NCI-H69 (cell line): Measurements from ENCODE around the gene ZSWIM8.
A peak's percentile ranks its signal among the peaks of the same experiment; 100 is the strongest.
"Not testable (repeated sequence)": the region's sequence is repeated elsewhere in the genome, so short reads cannot be mapped to it uniquely, and the experiment has no call there.

Experiments
- DNase-seq: peaks from one replicate; lab custom pipeline; 2025; lab: John Stamatoyannopoulos, UW

The ZSWIM8 gene

GRCh38 chr10:73785211-73785720 is at the start of gene ZSWIM8:
Gene ZSWIM8 (plus strand): TSS chr10:73785606. CDS start chr10:73785879, 273 bp downstream.
- peak; percentile 91 for DNase-seq

- not testable (repeated sequence) for DNase-seq
These were observed 44.7 kb upstream of the ZSWIM8 start for GRCh38 chr10:73740501-73741254.

- DNase-seq = no peak
These were observed 43.0 kb upstream of the ZSWIM8 start for GRCh38 chr10:73742454-73742734.

GRCh38 chr10:73743327-73743904 is 42.0 kb upstream of the ZSWIM8 start:
- DNase-seq = no peak

GRCh38 chr10:73743905-73744663 is 41.3 kb upstream of the ZSWIM8 start, which contains the start of gene SEC24C:
Gene SEC24C (plus strand): TSS chr10:73744372. CDS start chr10:73746833, 2,461 bp downstream.
- peak; percentile 94 for DNase-seq

GRCh38 chr10:73744664-73744975 is 40.8 kb upstream of the ZSWIM8 start:
- DNase-seq = peak; percentile 43

- no peak for DNase-seq
These were observed 38.7 kb upstream of the ZSWIM8 start for GRCh38 chr10:73746721-73747120.

- DNase-seq = no peak
These were observed 34.6 kb upstream of the ZSWIM8 start for GRCh38 chr10:73750819-73751218.

- no peak for DNase-seq
These were observed 29.2 kb upstream of the ZSWIM8 start for GRCh38 chr10:73756183-73756582.

GRCh38 chr10:73758704-73759511 is 26.5 kb upstream of the ZSWIM8 start:
- DNase-seq = peak; percentile 54

- peak; percentile 67 for DNase-seq
These were observed 25.8 kb upstream of the ZSWIM8 start for GRCh38 chr10:73759512-73760115.

- no peak for DNase-seq
These were observed 23.6 kb upstream of the ZSWIM8 start for GRCh38 chr10:73761781-73762180.

GRCh38 chr10:73762915-73763314 is 22.5 kb upstream of the ZSWIM8 start:
- no peak for DNase-seq

- DNase-seq = no peak
These were observed 22.1 kb upstream of the ZSWIM8 start for GRCh38 chr10:73763343-73763742.

- DNase-seq = no peak
These were observed 20.3 kb upstream of the ZSWIM8 start for GRCh38 chr10:73765066-73765465.

GRCh38 chr10:73768881-73769280 is 16.5 kb upstream of the ZSWIM8 start:
- DNase-seq = no peak

GRCh38 chr10:73769396-73769795 is 16.0 kb upstream of the ZSWIM8 start:
- DNase-seq = no peak

- peak; percentile 4 for DNase-seq
These were observed 13.6 kb upstream of the ZSWIM8 start for GRCh38 chr10:73771722-73772280.

GRCh38 chr10:73772281-73773151 is 12.9 kb upstream of the ZSWIM8 start:
- DNase-seq = peak; percentile 74

GRCh38 chr10:73773152-73773879 is 12.1 kb upstream of the ZSWIM8 start:
- DNase-seq = peak; percentile 16
